Liver (tissue), 9 donors: ENCODE results near the gene TFF3. TPM values are rescaled to one million over a fixed set of nuclear protein-coding genes. Genes with fewer than 3 reads are reported as not detected.

Source experiments
- DNase-seq: peaks from one replicate; pipeline ENCODE4 v3.0.0-alpha.2; 2017; ENCODE audit warnings: low spot score
- H3K27ac ChIP-seq, 2 donors: one replicate each; pipeline ENCODE4 v1.7.0; 2013; ENCODE audit warnings: inconsistent platforms in 2 of 2, low read length in 2 of 2, control low read depth in 1 of 2, low read depth in 1 of 2, mild to moderate bottlenecking in 1 of 2
- H3K27me3 ChIP-seq, 4 donors: one replicate each; pipeline versions ENCODE4 v1.6.1 to v1.7.0; 2013; ENCODE audit warnings: low read length in 3 of 4, inconsistent platforms in 1 of 4, mild to moderate bottlenecking in 1 of 4, moderate library complexity in 1 of 4; ENCODE audit not compliant: control insufficient read depth in 4 of 4, insufficient read depth in 4 of 4
- H3K36me3 ChIP-seq, 4 donors: one replicate each; pipeline versions ENCODE4 v1.6.1 to v1.7.0; 2013; ENCODE audit warnings: low read length in 3 of 4, mild to moderate bottlenecking in 3 of 4, low read depth in 1 of 4, moderate library complexity in 1 of 4; ENCODE audit not compliant: control insufficient read depth in 4 of 4, insufficient read depth in 3 of 4
- H3K4me1 ChIP-seq, 4 donors: one replicate each; pipeline versions ENCODE4 v1.6.1 to v1.7.0; 2013; ENCODE audit warnings: low read length in 3 of 4, mild to moderate bottlenecking in 3 of 4, moderate library complexity in 1 of 4; ENCODE audit not compliant: control insufficient read depth in 4 of 4, insufficient read depth in 4 of 4
- H3K4me3 ChIP-seq, 3 donors: one replicate each; pipeline versions ENCODE4 v1.6.1 to v1.7.0; 2013; ENCODE audit warnings: low read length in 3 of 3, control low read depth in 1 of 3, low read depth in 1 of 3, mild to moderate bottlenecking in 1 of 3
- H3K9ac ChIP-seq, 2 donors: one replicate each; pipeline ENCODE4 v1.7.0; 2013; ENCODE audit warnings: low read length in 2 of 2, mild to moderate bottlenecking in 2 of 2, moderate library complexity in 2 of 2, control low read depth in 1 of 2, low read depth in 1 of 2
- H3K9me3 ChIP-seq, 4 donors: one replicate each; pipeline versions ENCODE4 v1.6.1 to v1.7.0; 2013; ENCODE audit warnings: low read length in 3 of 4; ENCODE audit not compliant: control insufficient read depth in 4 of 4
- FOXA1 ChIP-seq: IDR thresholded peaks from 2 replicates; pipeline ENCODE4 v1.6.1; 2016; ENCODE audit warnings: antibody characterized with exemption
- FOXA2 ChIP-seq: IDR thresholded peaks from 2 replicates; pipeline ENCODE4 v1.6.1; 2016; ENCODE audit warnings: antibody characterized with exemption
- GABPA ChIP-seq, 2 donors: IDR thresholded peaks in 1 of 2; conservative IDR thresholded peaks in 1 of 2; 2 replicates each; pipeline ENCODE4 v1.6.1; 2016; ENCODE audit warnings: antibody characterized with exemption in 2 of 2, mild to moderate bottlenecking in 1 of 2, moderate library complexity in 1 of 2
- HNF4A ChIP-seq, 2 donors: conservative IDR thresholded peaks; 2 replicates each; pipeline ENCODE4 v1.6.1; 2016; ENCODE audit warnings: antibody characterized with exemption in 2 of 2, mild to moderate bottlenecking in 2 of 2
- NR2F2 ChIP-seq: IDR thresholded peaks from 2 replicates; pipeline ENCODE4 v1.6.1; 2016; ENCODE audit warnings: antibody characterized with exemption
- RAD21 ChIP-seq, 2 donors: IDR thresholded peaks; 2 replicates each; pipeline ENCODE4 v1.6.1; 2016; ENCODE audit warnings: antibody characterized with exemption in 2 of 2, mild to moderate bottlenecking in 2 of 2
- TAF1 ChIP-seq: conservative IDR thresholded peaks from 2 replicates; pipeline ENCODE4 v1.6.1; 2016; ENCODE audit warnings: antibody characterized with exemption, mild to moderate bottlenecking
- YY1 ChIP-seq: IDR thresholded peaks from 2 replicates; pipeline ENCODE4 v1.6.1; 2016; ENCODE audit warnings: antibody characterized with exemption, mild to moderate bottlenecking
- WGBS: extraction: QIAGEN DNeasy Blood & Tissue Kit; methylation state at CpG from one replicate; pipeline ENCODE4 v1.1.7; 2013; 5-methylcytosine and 5-hydroxymethylcytosine counted together
- polyA plus RNA-seq, 2 donors: library from polyadenylated mRNA; stranded (reverse) in 1 of 2; unstranded in 1 of 2; fragments of 200-250 nt in 1 of 2; fragments of >200 nt in 1 of 2; fragmentation: Nextera tagmentation in 1 of 2; extraction: Ambion mirVana in 1 of 2; gene quantifications; one replicate each; pipeline versions ENCODE4 v1.2.1 to v1.2.3, GENCODE V29; 2013 to 2015
- total RNA-seq, 2 donors: library from RNA; depleted of rRNA; stranded (reverse); fragments of >200 nt; gene quantifications; one replicate each; pipeline ENCODE4 v1.2.3, GENCODE V29; 2014
- TF ChIP-seq, protein P1 (sequence below): IDR thresholded peaks from 2 replicates; pipeline ENCODE4 v1.6.1; 2016; ENCODE audit warnings: antibody characterized with exemption
- TF ChIP-seq, protein P2 (sequence below): IDR thresholded peaks from 2 replicates; pipeline ENCODE4 v1.6.1; 2016; ENCODE audit warnings: antibody characterized with exemption, mild to moderate bottlenecking
- donor health status: healthy.
- donor health status: healthy.
- donor health status: healthy.
- donor health status: healthy.
- donor health status: healthy.

Gene TFF3
- total and polyA plus RNA-seq, 4 donors = 0.09 to 4.1 (median 1.5) TPM

DNA sequence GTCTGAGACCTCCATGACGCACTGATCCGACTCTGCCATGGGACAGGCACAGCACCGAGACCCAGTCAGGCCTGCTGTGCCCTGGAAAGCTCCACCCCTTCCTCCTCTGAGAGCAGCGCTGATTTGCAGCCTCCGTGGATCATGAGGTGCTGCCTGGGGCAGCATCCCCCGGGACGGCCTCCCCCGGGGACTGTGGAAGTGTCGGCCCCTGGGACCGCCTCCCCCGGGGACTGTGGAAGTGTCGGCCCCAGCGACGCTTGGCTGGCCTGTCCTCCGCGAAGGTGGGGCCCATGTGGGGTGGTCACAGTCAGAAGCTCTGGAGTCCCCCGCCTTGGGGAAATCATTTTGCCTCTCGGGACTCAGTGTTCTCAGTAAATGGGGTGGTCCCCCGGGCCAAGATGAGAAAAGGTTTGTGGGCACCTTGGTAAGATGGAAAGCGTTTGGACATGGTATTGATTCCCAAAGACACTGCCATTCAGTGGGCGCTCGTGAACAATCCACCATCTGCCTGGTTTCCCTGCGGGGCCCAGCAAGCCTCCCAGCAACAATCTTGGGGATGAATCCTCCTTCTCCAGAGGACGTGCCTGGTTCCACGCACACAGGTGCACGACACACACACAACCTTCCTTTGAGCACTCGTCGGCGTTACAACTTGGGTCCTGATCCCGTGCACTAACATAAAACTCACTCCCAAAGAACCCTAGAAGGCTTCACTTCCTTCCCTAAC, 32.6 kb upstream of the TFF3 start:
- H3K4me3 ChIP-seq = no peak overlapping the region
- peaks cover 0 to 9% (median 0%) of the 10 kb centered on the region in 4 donors for H3K27me3 ChIP-seq
- no peaks in the 10 kb centered on the region for H3K36me3 ChIP-seq
- DNase-seq = no peak
- WGBS = 91% methylated on average over 30 of the region's 30 CpGs
- H3K27ac ChIP-seq = no peak overlapping the region
- H3K9ac ChIP-seq = no peak overlapping the region
- TF ChIP-seq, protein P1, sequence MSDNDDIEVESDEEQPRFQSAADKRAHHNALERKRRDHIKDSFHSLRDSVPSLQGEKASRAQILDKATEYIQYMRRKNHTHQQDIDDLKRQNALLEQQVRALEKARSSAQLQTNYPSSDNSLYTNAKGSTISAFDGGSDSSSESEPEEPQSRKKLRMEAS = no peak
- TF ChIP-seq HNF4A (conservative IDR thresholded peaks at IDR 0.05) (no peak), RAD21 (IDR thresholded peaks at IDR 0.05) (no peak), FOXA1 (no peak), YY1 (no peak)
- no peaks in the 10 kb centered on the region for H3K9me3 ChIP-seq
- no peaks in the 10 kb centered on the region for H3K4me1 ChIP-seq

DNA sequence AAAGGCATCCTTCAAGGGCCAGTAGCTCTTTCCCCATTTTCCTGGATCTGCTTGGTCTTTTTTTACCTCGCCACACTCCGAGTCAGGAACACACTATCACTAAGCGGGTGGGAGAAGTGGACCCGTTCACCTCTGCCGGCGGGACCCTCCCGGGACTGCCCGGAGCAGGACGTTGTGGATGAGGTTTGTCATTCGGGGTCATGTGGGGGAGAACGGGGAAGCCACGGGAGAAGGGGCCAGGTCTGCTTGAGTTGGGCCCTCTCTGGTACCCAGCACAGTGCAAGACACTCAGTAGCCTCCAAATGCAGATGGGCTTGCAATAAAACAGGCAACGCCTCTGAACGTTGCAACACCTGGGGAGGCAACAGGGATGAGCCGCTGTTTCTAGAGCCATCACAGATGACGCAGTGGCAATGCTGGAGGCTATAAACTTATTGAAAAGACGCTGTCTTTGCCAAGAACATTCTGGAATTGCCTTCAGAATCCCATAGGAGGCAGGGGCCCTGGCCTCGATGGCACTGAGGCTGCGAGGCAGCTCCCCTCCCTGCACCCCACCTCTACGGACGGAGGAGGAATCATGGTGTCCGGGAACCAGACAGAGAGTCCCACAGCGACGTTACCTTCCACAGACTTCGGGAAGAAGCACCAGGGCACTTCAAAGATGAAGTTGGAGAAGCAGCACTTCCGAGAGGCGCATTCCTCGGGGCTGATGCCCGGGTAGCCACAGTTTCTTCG, 31.8 kb upstream of the TFF3 start:
- WGBS = 86% methylated on average over 30 of the region's 30 CpGs
- Histone ChIP-seq H3K27ac (no peak overlapping the region), H3K36me3 (no peaks in the 10 kb centered on the region), H3K4me3 (no peak overlapping the region), H3K27me3 (peaks cover 0 to 9% (median 0%) of the 10 kb centered on the region in 4 donors), H3K4me1 (no peaks in the 10 kb centered on the region), H3K9ac (no peak overlapping the region), H3K9me3 (no peaks in the 10 kb centered on the region)
- TF ChIP-seq NR2F2 = no peak
- no peak for DNase-seq

DNA sequence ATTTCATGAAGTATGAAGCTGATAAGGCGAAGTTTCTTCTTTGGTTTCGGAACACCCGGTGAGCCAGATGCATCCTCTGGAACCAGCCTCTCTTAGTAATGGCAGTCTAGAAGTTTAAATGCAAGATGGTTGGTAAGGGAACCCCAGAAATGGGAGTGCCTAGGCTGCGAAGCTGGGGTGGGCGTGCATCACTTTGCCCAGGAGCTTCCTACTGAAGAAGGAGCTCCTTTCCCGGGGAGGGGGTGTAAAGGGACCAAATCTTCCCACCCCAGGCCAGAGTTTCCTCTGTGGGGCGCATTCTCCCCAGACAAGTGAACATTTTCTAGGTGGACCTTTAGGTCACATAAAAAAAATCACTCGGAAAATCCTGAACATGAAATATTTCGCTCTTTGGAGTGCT, 31.2 kb upstream of the TFF3 start:
- Histone ChIP-seq H3K4me3 (no peak overlapping the region), H3K27me3 (peaks cover 0 to 9% (median 0%) of the 10 kb centered on the region in 4 donors), H3K36me3 (no peaks in the 10 kb centered on the region), H3K27ac (no peak overlapping the region), H3K4me1 (no peaks in the 10 kb centered on the region), H3K9me3 (no peaks in the 10 kb centered on the region), H3K9ac (no peak overlapping the region)
- DNase-seq = no peak
- TF ChIP-seq GABPA (IDR thresholded peaks at IDR 0.05 in 1 of 2, conservative IDR thresholded peaks at IDR 0.05 in 1 of 2) (no peak), NR2F2 (no peak), FOXA2 (no peak), HNF4A (conservative IDR thresholded peaks at IDR 0.05) (no peak), TAF1 (no peak), YY1 (no peak)
- TF ChIP-seq, protein P2, sequence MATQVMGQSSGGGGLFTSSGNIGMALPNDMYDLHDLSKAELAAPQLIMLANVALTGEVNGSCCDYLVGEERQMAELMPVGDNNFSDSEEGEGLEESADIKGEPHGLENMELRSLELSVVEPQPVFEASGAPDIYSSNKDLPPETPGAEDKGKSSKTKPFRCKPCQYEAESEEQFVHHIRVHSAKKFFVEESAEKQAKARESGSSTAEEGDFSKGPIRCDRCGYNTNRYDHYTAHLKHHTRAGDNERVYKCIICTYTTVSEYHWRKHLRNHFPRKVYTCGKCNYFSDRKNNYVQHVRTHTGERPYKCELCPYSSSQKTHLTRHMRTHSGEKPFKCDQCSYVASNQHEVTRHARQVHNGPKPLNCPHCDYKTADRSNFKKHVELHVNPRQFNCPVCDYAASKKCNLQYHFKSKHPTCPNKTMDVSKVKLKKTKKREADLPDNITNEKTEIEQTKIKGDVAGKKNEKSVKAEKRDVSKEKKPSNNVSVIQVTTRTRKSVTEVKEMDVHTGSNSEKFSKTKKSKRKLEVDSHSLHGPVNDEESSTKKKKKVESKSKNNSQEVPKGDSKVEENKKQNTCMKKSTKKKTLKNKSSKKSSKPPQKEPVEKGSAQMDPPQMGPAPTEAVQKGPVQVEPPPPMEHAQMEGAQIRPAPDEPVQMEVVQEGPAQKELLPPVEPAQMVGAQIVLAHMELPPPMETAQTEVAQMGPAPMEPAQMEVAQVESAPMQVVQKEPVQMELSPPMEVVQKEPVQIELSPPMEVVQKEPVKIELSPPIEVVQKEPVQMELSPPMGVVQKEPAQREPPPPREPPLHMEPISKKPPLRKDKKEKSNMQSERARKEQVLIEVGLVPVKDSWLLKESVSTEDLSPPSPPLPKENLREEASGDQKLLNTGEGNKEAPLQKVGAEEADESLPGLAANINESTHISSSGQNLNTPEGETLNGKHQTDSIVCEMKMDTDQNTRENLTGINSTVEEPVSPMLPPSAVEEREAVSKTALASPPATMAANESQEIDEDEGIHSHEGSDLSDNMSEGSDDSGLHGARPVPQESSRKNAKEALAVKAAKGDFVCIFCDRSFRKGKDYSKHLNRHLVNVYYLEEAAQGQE = no peak
- TF ChIP-seq, protein P1 = no peak
- WGBS = 93% methylated on average over 9 of the region's 9 CpGs
